A549 (cell line): ENCODE results near the gene RAPGEF5. TPM values are rescaled to one million over a fixed set of nuclear protein-coding genes. Genes with fewer than 3 reads are reported as not detected.

Experiments
- ATAC-seq, 2 experiments: fragments of 200-7000 bp in 1 of 2; fragments of >200 bp in 1 of 2; cut with Nextera tagmentation in 1 of 2; cut with Tn5 transposase in 1 of 2; 3 replicates each; pipeline versions ENCODE4 v1.8.0 to v1.9.1; 2018 to 2020; ENCODE audit warnings: mild to moderate bottlenecking in 1 of 2, moderate library complexity in 1 of 2
- CTCF ChIA-PET: fragments of 300-600 bp; sonication (Branson Sonifier 250); formaldehyde crosslinking; extraction: SDS; loops from one replicate; lab custom pipeline; 2021; ENCODE audit warnings: antibody characterized with exemption, inconsistent platforms; lab: Yijun Ruan, JAX
- POLR2A ChIA-PET: fragments of 350-600 bp; formaldehyde crosslinking; extraction: SDS; loops from one replicate; lab custom pipeline; 2021; ENCODE audit warnings: antibody characterized with exemption, inconsistent platforms; lab: Yijun Ruan, JAX
- DNase-seq, 2 experiments: peaks; one replicate each; pipeline versions ENCODE4 v3.0.0 to v3.0.0-alpha.2; 2011 to 2016; ENCODE audit warnings: low read depth in 1 of 2, low spot score in 1 of 2
- FAIRE-seq: peaks from 2 replicates; lab custom pipeline; 2011; peaks lifted over from hg19 to GRCh38; lab: Jason Lieb, UNC
- H3K27ac ChIP-seq, 2 experiments: fragments of >200 bp; sonication (Bioruptor Twin); formaldehyde crosslinking; 3 replicates each; pipeline ENCODE4 v1.5.1; 2016 to 2017
- H3K4me1 ChIP-seq: fragments of >200 bp; sonication (Bioruptor Twin); formaldehyde crosslinking; 3 replicates; pipeline ENCODE4 v1.6.1; 2016
- H3K4me2 ChIP-seq: fragments of >200 bp; sonication (Bioruptor Twin); formaldehyde crosslinking; 3 replicates; pipeline ENCODE4 v1.6.1; 2016
- H3K4me3 ChIP-seq: fragments of >200 bp; sonication (Bioruptor Twin); formaldehyde crosslinking; 3 replicates; pipeline ENCODE4 v1.5.1; 2016
- H3K9me3 ChIP-seq: fragments of >200 bp; sonication (Bioruptor Twin); formaldehyde crosslinking; 3 replicates; pipeline ENCODE4 v1.6.1; 2016
- CBX8 ChIP-seq: fragments of 200-600 bp; sonication (generic); IDR thresholded peaks from 2 replicates; pipeline ENCODE4 v1.6.1; 2016
- CEBPB ChIP-seq, 2 experiments: fragments of >200 bp in 1 of 2; sonication (Bioruptor Twin) in 1 of 2; formaldehyde crosslinking in 1 of 2; IDR thresholded peaks; 2 replicates each; pipeline ENCODE4 v1.6.1; 2012 to 2016
- CHD4 ChIP-seq: fragments of 200-600 bp; sonication (generic); IDR thresholded peaks from 2 replicates; pipeline ENCODE4 v1.6.1; 2016; ENCODE audit warnings: antibody characterized with exemption, mild to moderate bottlenecking, borderline replicate concordance
- EHF ChIP-seq: fragments of 250-450 bp; sonication (Bioruptor Pico); IDR thresholded peaks from 2 replicates; pipeline ENCODE4 v1.5.0; 2020; ENCODE audit warnings: mild to moderate bottlenecking
- EHMT2 ChIP-seq: fragments of 200-600 bp; sonication (generic); IDR thresholded peaks from 2 replicates; pipeline ENCODE4 v1.6.1; 2016; ENCODE audit warnings: antibody characterized with exemption, low read depth, mild to moderate bottlenecking, moderate library complexity
- ELK1 ChIP-seq: fragments of 150-350 bp; IDR thresholded peaks from 2 replicates; pipeline ENCODE4 v1.6.1; 2014; ENCODE audit warnings: low read depth, mild to moderate bottlenecking, low read length
- EP300 ChIP-seq, 2 experiments: fragments of >200 bp; sonication (Bioruptor Twin); formaldehyde crosslinking; IDR thresholded peaks; 2 replicates in 1 of 2; 3 replicates in 1 of 2; pipeline ENCODE4 v1.6.1; 2016 to 2017
- ESRRA ChIP-seq: fragments of 150-350 bp; IDR thresholded peaks from 2 replicates; pipeline ENCODE4 v1.6.1; 2014; ENCODE audit warnings: mild to moderate bottlenecking, low read length, borderline replicate concordance
- FOSB ChIP-seq: fragments of 250-450 bp; sonication (Bioruptor Pico); IDR thresholded peaks from 2 replicates; pipeline ENCODE4 v1.5.0; 2020; ENCODE audit warnings: mild to moderate bottlenecking, moderate library complexity
- HDAC2 ChIP-seq: fragments of 200-600 bp; sonication (generic); IDR thresholded peaks from 2 replicates; pipeline ENCODE4 v1.6.1; 2016
- HEYL ChIP-seq: fragments of 250-450 bp; sonication (Bioruptor Pico); IDR thresholded peaks from 2 replicates; pipeline ENCODE4 v1.8.0; 2021; ENCODE audit warnings: mild to moderate bottlenecking, moderate library complexity
- HOXA7 ChIP-seq: fragments of 250-450 bp; sonication (Bioruptor Pico); IDR thresholded peaks from 2 replicates; pipeline ENCODE4 v1.5.0; 2020; ENCODE audit warnings: mild to moderate bottlenecking, moderate library complexity
- JUN ChIP-seq, 2 experiments: fragments of >200 bp; sonication (Bioruptor Twin); formaldehyde crosslinking; IDR thresholded peaks; 2 replicates in 1 of 2; 3 replicates in 1 of 2; pipeline ENCODE4 v1.6.1; 2016 to 2017
- KDM1A ChIP-seq: fragments of 200-600 bp; sonication (generic); IDR thresholded peaks from 2 replicates; pipeline ENCODE4 v1.6.1; 2016; ENCODE audit warnings: low read depth, mild to moderate bottlenecking
- KDM5A ChIP-seq: fragments of 200-600 bp; sonication (generic); IDR thresholded peaks from 2 replicates; pipeline ENCODE4 v1.6.1; 2016; ENCODE audit warnings: antibody characterized with exemption, mild to moderate bottlenecking
- MAFK ChIP-seq: fragments of 450-650 bp; IDR thresholded peaks from 2 replicates; pipeline ENCODE4 v1.6.1; 2014; ENCODE audit not compliant: partially characterized antibody
- MAX ChIP-seq: IDR thresholded peaks from 2 replicates; pipeline ENCODE4 v1.6.1; 2012
- MYC ChIP-seq: IDR thresholded peaks from 2 replicates; pipeline ENCODE4 v1.6.1; 2012; ENCODE audit warnings: mild to moderate bottlenecking, inconsistent platforms, low read length, improper control_type of control experiment, borderline replicate concordance
- NFE2L2 ChIP-seq: fragments of 150-350 bp; conservative IDR thresholded peaks from 2 replicates; pipeline ENCODE4 v1.6.1; 2014; ENCODE audit warnings: low read length
- NPAS2 ChIP-seq: fragments of 250-450 bp; sonication (Bioruptor Pico); IDR thresholded peaks from 2 replicates; pipeline ENCODE4 v1.8.0; 2022; ENCODE audit warnings: mild to moderate bottlenecking, moderate library complexity, borderline replicate concordance
- RARB ChIP-seq: fragments of 250-450 bp; sonication (Bioruptor Pico); IDR thresholded peaks from 2 replicates; pipeline ENCODE4 v1.8.0; 2021; ENCODE audit warnings: mild to moderate bottlenecking, moderate library complexity
- RCOR1 ChIP-seq: fragments of 150-350 bp; IDR thresholded peaks from 2 replicates; pipeline ENCODE4 v1.6.1; 2014; ENCODE audit warnings: antibody characterized with exemption, low read length, low read depth
- REST ChIP-seq: fragments of 200-600 bp; sonication (generic); IDR thresholded peaks from 2 replicates; pipeline ENCODE4 v1.6.1; 2016; ENCODE audit warnings: antibody characterized with exemption, mild to moderate bottlenecking, moderate library complexity
- SMC3 ChIP-seq: fragments of >200 bp; sonication (Bioruptor Twin); formaldehyde crosslinking; IDR thresholded peaks from 3 replicates; pipeline ENCODE4 v1.6.1; 2018; ENCODE audit warnings: inconsistent platforms
- SREBF2 ChIP-seq: fragments of 450-650 bp; IDR thresholded peaks from 2 replicates; pipeline ENCODE4 v1.6.1; 2014; ENCODE audit warnings: mild to moderate bottlenecking, moderate library complexity
- TP53 ChIP-seq: fragments of 250-450 bp; sonication (Bioruptor Pico); IDR thresholded peaks from 2 replicates; pipeline ENCODE4 v1.5.0; 2021; ENCODE audit warnings: mild to moderate bottlenecking, moderate library complexity
- USF2 ChIP-seq: fragments of 450-650 bp; IDR thresholded peaks from 2 replicates; pipeline ENCODE4 v1.6.1; 2014; ENCODE audit warnings: antibody characterized with exemption
- ZNF302 ChIP-seq: fragments of 250-450 bp; sonication (Bioruptor Pico); IDR thresholded peaks from 2 replicates; pipeline ENCODE4 v1.9.0; 2021; ENCODE audit warnings: inconsistent platforms, mild to moderate bottlenecking, moderate library complexity
- WGBS: methylation state at CpG from one replicate; pipeline ENCODE4 v1.1.6; 2017; ENCODE audit errors: missing lambda C conversion rate; 5-methylcytosine and 5-hydroxymethylcytosine counted together
- polyA plus RNA-seq, 4 experiments: library from polyadenylated mRNA; depleted of rRNA in 3 of 4; stranded (reverse); fragments of >200 nt; fragmentation: RNase III in 1 of 4; extraction: RNeasy Plus Mini Kit Qiagen cat#74134 plus additional on column Dnase treatment in 1 of 4; gene quantifications; 2 replicates in 3 of 4; 3 replicates in 1 of 4; pipeline ENCODE4 v1.2.3, GENCODE V29; 2011 to 2017

Gene RAPGEF5
- polyA plus RNA-seq, 2 of the 4 experiments (the other 2 are of a cell fraction), result 0.03 to 0.14 TPM

GRCh38 chr7:22352887-22353286 is 4.1 kb downstream of the RAPGEF5 start:
- no peak overlapping the region for H3K27ac ChIP-seq
- WGBS, result 47% methylated on average over 4 of the region's 4 CpGs
- no peak overlapping the region for H3K4me3 ChIP-seq
- FAIRE-seq, result no peak
- no peak for ATAC-seq
- ChIA-PET POLR2A (no interaction called here), CTCF (no interaction called here)
- no peak for TF ChIP-seq KDM5A
- no peak for TF ChIP-seq MAFK
- TF ChIP-seq REST, result no peak
- no peak for TF ChIP-seq EHF (CRISPR knock-in tag)
- no peak for TF ChIP-seq KDM1A
- no peak for TF ChIP-seq ELK1
- TF ChIP-seq SREBF2, result no peak
- TF ChIP-seq NPAS2 (CRISPR knock-in tag), result no peak
- no peak for TF ChIP-seq MAX
- TF ChIP-seq JUN (IDR thresholded peaks at IDR 0.05), result no peak
- TF ChIP-seq FOSB (CRISPR knock-in tag), result no peak
- TF ChIP-seq HOXA7 (CRISPR knock-in tag), result no peak
- TF ChIP-seq EP300 (IDR thresholded peaks at IDR 0.05), result no peak
- TF ChIP-seq EHMT2, result no peak
- TF ChIP-seq MYC, result no peak
- no peak for TF ChIP-seq TP53 (CRISPR knock-in tag)
- no peak for TF ChIP-seq HDAC2
- TF ChIP-seq RCOR1, result no peak
- peaks cover 10% of the 10 kb centered on the region; the same call in 1 of the 3 replicates for H3K4me1 ChIP-seq
- no peak overlapping the region for H3K4me2 ChIP-seq
- H3K9me3 ChIP-seq, result 0 out of 3 replicates have a peak, but pooled peaks cover 3% of the 10 kb centered on the region
- no peak for DNase-seq

- H3K4me3 ChIP-seq, result no peak overlapping the region
- POLR2A ChIA-PET, result no interaction called here
- ATAC-seq, result no peak
Measured at GRCh38 chr7:22351878-22352277, 5.1 kb downstream of the RAPGEF5 start.

More at GRCh38 chr7:22351878-22352277, 5.1 kb downstream of the RAPGEF5 start:
- 18% methylated on average over 2 of the region's 2 CpGs for WGBS
- DNase-seq (no peak), FAIRE-seq (no peak)
- TF ChIP-seq RARB (CRISPR knock-in tag) (no peak), EP300 (IDR thresholded peaks at IDR 0.05) (no peak), USF2 (no peak), SREBF2 (no peak), TP53 (CRISPR knock-in tag) (no peak), HDAC2 (no peak), EHF (CRISPR knock-in tag) (no peak), HEYL (no peak), REST (no peak), CBX8 (no peak), MAX (no peak), SMC3 (no peak), NFE2L2 (no peak), EHMT2 (no peak), KDM5A (no peak), ESRRA (no peak), CHD4 (no peak), ZNF302 (CRISPR knock-in tag) (no peak), JUN (IDR thresholded peaks at IDR 0.05) (no peak), CEBPB (IDR thresholded peaks at IDR 0.05) (no peak)
- H3K27ac ChIP-seq, result no peak overlapping the region
- 0 out of 3 replicates have a peak, but pooled peaks cover 3% of the 10 kb centered on the region for H3K9me3 ChIP-seq
- H3K4me1 ChIP-seq, result 0 out of 3 replicates have a peak, but pooled peaks cover 2% of the 10 kb centered on the region
- H3K4me2 ChIP-seq, result no peak overlapping the region
- CTCF ChIA-PET, result no interaction called here
